NCI-H82 treated with DMSO at 0.1 percent for 48 hours (cell line): ENCODE measurements around the gene CLEC20A.

ENCODE experiments used
- DNase-seq: peaks from one replicate; lab custom pipeline; 2025; ENCODE audit not compliant: unreplicated experiment; lab: John Stamatoyannopoulos, UW

Gene CLEC20A

DNA sequence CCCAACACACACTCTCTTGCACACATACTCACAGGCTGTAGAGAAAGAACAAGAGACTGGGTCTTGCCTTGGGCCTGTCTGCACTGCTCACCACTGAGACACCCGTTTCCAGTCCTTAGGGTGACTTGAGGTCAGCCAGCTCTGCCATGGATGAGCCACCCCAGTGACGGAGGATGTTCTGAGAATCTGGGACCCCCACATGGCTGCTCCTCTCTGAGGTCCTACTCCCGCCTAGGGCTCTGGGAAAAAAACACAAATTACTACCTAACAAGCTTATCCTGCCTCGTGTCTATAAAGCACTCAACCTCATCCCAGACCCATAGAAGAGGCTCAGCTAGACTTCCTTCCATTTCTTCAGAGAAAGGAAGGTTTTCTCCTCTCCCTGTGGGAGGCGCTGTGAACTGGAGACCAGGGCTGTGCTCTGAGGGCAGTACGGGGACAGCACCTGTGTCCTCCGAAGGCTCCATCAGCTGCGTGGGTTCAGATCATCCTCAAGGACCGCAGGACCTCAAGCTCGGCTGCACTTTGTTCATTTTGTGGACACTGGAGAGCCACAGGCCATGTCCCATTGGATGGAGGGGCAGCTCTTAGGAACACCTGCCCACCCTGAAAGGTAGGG is 4.3 kb upstream of the CLEC20A start:
- DNase-seq, result no peak

DNA sequence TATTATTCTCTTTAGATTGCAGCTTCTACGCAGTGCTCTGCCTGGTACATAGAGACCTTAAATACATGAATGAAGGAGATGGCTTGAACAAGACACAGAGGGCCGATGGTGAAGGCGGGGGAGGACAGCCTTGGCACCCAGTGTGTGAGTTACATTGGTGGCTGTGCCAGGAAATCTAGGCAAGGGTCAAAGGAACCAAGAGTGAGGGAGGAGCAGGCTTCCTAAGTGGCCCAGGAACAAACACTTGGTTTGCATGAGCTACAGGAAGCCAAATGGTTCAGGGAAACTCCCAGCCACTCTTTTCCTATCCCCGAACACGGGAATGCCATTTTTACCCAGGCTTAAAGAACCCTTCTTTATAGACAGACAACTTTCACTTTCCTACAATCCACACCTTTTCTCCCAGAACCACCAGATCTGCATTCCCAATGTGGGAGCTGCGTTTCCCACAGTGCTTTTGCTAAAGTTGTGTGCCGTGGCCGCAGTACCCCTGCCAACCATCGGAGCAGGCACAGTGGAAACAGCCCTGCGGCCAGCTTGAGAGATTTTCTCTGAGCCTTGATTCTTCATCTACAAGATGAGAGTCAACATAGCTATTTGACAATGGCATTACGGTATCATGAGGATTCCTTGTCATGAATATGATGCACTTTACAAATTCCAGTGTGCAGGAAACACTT is 3.5 kb upstream of the CLEC20A start:
- DNase-seq, result no peak

DNA sequence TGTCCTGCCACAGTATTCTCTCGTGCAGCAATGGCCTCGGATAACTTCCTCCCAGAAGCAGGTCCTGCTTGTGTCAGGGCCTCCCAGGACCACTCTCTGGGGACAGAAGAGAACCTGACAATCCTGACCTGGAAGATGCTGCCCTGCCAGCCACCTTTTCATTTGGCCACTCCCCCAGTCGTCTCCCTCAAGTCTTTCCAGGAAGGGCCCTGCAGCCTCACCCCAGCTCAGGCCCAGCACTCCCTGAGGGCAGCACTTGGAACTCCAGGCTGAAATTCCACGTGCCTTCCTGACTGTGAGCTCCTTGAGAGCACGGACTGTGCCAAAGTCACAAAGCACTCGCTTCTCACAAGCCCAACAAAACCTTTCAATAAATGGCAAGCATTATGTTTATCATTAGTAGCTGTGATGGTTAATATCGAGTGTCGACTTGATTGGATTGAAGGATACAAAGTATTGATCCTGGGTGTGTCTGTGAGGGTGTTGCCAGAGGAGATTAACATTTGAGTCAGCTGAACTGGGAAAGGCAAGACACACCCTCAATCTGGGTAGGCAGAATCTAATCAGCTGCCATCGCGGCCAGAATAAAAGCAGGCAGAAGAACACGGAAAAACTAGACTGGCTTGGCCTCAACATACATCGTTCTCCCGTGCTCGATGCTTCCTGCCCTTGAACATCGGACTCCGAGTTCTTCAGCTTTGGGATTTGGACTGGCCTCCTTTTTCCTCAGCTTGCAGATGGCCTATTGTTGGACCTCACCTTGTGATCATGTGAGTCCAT is 2.3 kb upstream of the CLEC20A start:
- DNase-seq, result no peak

DNA sequence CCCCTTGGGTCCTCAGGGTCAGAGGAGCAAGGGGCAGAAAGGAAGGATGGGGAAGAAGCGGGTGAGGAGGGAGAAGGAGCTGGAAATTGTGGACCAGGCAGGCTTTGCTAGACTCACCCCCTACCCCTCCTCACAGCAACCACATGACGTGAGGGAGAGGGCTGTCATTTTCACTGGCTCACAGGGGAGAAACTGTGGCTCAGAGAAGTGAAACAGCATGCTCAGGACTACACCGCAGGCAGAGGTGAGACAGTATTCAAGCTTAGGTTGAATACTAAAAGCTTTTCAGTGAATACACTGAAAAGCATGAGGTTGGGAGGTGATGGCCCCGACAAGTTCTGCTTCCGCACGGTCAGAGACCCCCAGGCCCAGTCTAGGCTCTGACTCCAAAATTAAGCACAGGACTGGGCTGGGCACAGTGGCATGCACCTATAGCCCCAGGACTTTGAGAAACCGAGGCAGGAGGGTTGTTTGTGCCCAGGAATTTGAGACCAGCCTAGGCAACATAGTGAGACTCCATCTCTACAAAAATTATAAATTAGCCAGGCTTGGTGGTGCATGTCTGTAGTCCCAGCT is 1.2 kb upstream of the CLEC20A start:
- DNase-seq, result no peak

DNA sequence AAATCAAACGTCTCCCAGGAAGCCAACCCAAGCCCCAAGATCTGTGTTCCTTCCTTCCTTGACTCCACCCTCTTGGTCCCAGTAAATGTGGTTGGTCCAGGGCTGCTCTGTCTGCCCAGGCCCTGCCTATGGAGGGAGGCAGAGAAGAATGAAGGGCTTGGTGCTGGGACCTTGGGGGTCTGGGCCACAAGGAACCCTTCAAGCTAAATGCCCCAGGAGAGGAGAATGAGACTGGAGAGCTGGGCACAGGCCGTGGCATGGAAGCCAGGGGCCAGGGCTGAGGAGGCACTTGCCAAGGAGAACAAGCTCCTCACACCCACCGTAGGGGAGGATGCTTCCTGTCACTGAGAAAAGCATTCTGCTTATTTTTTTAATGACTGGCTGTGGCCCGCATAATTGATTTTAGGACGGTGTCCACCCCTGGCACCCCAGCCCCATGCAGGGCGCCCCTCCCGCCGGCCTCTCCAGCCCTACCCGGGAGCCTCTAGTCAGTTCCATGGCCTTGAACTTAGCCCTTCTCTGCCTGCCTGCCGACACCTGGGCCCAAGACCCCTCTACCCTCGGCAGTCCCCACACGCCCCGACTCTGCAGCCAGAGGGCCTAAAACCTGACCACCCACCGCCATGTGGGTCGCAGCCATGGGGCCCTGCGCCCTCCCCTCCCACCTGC is 889 bp downstream of the CLEC20A start:
- no peak for DNase-seq

DNA sequence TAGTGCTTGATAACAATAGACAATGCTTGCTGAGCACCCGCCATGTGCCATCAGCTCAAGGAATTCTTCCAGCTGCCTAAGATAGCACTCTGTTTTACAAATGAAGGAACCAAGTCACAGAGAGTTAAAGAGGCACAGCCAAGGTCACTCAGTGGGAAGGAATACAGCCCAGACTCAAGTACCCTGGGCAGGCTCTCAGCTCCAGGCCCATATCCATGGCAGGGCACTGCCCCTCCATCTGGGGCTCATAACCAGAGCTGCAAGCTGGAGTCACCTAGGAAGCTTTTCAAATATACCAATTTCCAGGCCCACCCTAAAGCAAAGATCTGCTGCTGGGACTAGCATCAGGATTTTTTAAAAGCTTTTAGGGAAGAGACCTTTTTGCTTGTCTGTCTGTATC is 1.6 kb downstream of the CLEC20A start:
- no peak for DNase-seq

DNA sequence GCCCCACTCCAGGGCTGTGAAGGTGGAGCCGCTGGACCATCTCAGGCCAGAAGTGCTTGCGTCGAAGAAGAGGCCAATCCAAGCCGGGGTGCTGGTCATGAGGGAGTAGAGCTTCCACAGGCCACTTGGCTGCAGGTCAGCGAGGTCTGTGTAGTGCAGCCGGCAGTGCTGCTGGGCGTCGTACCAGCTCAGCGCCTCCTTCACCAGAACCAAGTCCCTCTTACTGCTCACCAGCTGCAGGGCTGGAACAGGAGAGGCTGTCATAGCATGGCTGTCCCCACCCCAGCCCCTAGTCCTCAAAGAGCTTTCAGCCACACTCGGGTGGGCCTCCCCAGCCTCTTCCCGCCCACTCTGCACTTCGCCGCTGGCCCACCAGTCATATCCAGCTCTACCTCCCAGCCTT is 2.2 kb downstream of the CLEC20A start:
- no peak for DNase-seq

DNA sequence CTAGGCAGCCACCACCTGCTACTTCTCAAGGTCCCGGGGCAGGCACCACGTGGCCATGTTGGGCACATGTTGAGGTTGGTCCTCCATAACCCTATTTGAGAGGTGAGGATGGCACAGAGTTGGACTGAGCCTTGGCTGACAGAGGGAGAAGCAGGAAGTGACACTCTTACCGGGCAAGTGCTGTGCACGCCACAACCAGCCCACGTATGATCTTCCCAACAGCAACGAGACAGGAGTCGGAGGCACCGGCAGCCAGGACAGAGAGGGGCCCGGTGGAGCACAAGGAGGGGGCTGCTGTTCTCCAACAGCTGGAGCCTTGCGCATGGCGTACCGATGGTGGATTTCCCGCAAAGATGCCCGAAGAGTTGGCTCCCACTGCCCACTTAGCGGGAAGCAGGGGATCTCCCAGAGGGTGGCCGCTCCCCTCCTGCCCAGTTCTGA is 3.4 kb downstream of the CLEC20A start:
- DNase-seq, result no peak

DNA sequence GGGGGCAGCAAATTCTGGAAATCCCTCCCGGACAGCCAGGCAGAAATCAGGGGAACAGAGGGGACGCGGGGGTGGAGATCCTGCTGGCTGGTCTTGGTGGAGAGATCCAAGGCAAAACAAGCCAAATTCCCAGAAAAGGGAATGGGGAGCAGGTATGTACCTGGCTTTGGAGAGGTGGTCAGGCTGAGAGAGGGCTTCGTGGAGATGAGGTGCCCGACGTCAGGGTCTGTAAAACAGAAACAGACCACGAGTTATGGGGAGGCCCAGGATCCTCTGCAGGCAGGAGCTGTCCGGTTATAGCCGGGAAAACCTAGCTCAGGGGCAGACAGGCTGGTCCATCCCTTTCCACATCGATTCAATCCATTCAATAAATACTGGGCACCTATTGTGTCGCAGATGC is 4.4 kb downstream of the CLEC20A start:
- no peak for DNase-seq

DNA sequence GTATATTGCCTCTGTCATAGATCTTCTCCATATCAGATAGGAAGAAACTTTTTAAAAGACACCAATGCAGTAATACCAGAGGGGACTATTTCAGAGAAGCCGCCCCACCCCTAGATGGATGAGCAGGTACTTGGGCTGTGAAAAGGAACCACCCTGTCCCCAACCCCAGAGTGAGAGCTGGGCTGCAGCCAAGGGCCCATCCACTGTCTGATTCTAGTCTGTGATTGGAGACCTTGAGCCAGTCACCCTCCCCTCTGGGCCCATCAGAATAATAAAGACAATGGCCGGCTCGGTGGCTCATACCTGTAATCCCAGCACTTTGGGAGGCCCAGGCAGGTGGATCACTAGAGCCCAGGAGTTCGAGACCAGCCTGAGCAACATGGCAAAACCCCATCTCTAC is 5.0 kb downstream of the CLEC20A start:
- no peak for DNase-seq

DNA sequence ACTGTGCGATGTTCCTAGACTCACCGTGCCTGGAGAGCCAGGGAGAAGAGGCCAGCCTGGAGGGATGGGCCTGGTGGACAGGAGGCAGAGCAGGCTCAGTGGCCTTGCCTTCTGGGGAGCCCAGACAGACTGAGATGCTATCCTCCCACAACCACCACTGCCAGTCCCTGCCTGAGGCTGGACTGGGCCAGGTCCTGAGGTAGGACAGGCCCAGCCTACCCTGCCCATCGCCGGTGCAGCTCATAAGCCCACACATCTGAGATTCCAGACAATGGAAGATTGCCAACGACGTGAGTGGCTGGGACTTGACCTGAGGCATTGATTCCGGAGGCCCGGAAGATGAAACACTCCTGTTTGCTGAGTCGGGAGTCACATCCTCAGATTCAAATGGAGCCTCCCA is 5.8 kb downstream of the CLEC20A start:
- DNase-seq, result no peak

DNA sequence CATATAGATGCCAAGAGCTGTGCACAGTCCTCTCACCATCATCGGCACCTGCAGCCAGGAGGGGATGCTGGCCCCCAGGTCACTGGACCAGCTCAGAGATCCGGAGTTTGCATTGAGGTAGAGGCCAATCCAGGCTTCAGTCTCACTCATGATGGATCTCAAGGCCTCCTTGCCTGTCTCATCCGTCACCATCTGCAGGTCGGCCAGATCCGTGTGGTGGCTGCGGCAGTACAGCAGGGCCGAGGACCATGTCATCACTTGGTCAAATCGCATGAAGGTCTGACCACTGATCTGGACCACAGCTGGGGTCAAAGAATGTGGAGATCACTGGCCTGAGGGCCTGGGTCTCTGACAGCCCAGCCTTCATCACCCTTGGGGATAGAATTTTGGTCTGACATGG is 6.6 kb downstream of the CLEC20A start:
- DNase-seq, result no peak

DNA sequence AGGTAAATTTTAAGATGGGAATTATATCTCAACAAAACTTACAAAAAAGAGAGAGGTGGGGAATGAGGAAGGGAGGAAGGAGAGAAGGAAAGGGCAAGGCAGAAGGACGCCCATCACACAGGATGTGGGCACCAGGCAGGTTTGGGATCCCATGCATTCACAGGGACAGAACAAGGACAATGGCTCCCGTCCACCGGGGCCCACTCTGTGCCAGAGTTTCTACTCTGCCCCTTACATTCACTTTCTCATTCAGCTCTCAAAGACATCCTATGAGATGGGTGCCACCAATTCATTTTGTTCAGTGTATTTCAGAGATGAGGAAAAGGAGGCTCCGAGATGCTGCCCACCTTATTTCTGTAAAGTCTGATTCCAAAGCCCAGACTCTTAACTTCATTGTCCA is 7.4 kb downstream of the CLEC20A start:
- no peak for DNase-seq

DNA sequence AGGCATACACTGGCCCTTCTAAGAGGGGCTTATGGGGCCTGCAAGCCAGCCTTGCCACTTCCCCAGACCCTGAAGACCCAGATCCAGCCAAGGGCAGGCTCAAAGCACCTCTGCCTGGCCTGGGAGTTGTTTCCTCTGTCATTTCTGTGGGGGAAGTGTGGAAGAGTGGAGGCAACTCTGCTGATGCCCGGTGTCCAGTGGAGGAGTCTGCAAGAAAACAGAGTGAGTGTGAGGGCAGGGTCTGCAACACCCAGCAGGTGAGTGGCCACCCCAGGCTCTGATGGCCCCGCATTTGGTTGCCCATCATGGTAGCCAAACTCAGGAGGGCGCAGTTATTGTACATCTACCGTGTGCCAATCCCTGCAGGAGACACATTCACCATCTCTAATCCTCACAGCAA is 8.4 kb downstream of the CLEC20A start:
- no peak for DNase-seq

DNA sequence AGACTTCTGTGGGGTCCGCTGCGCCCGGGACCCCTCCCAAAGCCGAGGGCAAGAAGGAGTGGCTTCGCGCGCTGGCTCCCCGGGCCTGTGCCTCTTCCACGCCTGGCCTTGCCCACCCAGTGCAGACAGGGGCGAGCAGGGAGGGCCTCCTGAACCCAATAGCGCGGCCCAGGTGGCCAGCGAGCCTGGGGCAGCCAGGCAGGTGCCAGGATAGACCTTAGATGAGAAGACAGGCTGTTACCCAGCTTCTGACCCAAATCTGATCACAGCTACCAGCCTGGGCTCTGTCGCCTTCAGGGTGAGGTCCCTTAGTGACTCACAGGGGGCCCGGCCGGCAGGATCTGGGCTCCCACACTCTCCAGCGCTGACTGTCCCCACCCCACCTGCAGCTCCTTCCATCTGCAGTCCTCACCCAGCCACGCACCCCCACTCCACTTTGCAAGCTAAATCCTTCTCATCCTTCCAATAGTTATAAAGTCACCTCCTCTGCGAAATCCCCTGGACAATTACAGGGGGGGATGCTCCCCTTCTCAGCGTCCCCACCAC is 9.6 kb downstream of the CLEC20A start:
- DNase-seq, result no peak

DNA sequence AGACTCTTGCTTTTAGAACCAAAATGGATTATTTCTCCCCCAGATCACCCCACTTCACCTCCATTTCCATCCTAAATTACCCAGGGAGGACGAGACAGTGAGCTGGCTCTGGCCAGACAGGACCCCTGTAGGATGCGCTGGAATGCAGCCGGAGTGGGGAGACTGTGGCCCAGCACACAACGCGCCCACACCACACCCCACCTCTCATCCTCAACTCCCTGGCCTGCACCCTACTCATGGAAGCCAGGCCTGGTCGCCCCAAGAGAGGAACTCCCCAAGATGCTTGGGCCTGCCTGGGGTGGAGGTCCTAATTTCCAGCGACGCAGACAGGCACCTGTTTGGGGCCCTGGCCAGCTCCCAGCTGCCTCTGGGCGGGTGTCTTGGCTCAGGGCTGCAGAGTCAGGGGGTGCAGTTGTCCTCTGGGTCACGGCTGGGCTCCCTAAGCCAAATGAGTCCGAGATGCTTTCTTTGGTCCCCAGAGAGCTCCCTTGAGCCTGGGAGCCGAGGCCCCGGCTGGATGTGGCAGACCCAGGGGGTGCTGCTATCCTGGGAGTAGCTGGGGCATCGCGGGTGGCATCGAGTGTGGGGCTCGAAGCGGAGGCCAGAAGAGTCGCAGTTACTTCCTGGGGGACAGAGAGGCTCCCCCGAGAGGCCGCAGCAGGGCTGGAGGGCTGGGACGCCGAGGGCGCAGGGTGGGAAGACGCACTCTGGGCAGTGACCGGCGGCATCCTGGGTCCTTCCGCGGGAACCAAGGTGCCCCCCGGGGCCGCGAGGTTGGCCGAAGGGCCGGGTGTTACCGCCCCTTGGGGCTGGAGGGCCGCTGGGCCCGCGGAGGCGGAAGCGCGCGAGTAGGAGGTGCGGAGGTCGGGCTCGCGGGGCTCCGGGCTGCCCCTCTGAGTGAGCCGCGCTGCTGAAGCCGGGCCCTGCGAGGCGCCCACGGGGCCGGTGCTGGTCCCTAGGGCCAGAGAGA is 10.4 kb downstream of the CLEC20A start:
- DNase-seq, result no peak

DNA sequence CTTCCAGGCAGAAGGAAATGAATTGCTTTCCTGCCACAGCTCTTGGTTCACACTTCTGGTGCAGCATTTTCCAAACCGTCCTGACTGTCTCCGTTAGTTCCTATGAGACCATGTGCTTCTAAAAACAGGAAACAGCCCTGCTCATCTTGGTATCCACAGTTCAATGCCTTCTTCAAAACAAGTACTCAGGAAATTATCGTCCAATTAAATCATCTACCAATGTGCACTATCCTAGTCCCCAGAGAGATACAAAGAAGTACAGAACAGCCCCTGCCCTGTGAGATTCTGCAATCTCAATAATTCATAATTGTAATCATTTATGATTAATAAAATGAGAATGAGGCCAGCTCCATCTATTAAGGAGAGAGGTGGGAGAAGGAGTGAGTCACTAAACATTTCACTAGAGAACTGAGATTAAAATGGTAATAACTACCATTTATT is 11.2 kb downstream of the CLEC20A start:
- no peak for DNase-seq

DNA sequence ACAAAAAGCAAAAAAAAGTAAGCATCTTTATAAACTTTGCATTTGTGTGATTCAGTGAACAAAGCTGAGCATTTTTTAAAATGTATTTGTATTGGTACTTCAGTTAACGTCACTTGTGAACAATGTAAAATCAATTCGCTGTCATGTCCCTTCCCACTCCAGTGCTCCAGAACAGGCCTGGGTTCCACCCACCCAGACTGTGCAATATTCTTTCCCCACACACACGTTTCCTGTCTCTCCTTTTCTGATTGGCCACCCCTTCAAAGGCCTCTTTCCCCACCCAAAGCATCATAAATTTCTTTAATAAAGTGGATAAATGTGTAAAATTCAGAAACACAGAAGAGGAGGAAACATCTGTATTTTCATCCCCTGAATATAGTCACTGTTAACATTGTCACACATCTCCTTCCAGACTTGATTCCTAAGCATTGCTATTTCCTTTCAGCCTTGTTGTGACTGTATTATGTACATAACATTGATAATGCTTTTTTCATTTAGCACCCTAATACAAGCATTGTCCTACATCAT is 12.0 kb downstream of the CLEC20A start:
- no peak for DNase-seq

DNA sequence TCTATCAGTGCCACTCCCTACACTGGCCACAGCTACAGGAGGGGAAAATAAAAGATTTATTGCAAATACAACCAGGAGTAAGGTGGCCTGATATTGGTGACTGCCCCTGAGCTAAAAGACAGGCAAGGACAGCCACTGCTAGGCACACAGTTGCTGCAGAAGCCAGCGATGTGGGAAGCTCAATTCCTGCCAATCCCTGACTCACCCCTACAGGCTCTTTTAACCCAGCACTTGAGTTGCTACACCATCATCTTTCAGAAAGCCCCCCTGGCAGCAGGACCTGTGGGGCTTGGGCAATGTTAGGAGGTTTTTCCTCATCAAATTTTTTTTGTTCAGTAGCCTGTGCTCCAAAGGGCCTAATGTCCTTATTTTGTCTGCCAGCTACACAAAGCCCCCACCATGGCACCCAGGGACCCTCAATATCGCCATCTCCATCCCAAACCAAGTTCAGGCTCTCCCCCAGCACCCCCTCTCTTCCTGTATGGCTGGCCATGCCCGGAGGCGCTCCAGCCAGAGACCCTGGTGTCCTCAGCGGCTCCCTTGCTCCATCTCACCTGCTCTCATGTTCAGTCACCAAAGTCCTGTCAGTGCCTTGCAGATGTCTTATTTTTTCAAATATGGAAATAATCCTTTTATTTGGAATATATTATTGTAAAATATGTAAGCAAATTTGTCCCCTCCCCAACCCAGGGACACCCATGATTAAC is 13.4 kb downstream of the CLEC20A start:
- DNase-seq, result no peak
